Endothelial cell of umbilical vein (primary cell): ENCODE data around the gene WIZ. TPM values are rescaled to one million over a fixed set of nuclear protein-coding genes. Genes with fewer than 3 reads are reported as not detected.

Source experiments
- BruUV-seq: library from RNA; stranded (reverse); fragments of 400-500 nt; replicated peaks from 2 replicates; lab custom pipeline; 2021; lab: Mats Ljungman, UMichigan
- CTCF ChIA-PET: fragments of 300-600, 350-600 bp; sonication (Branson Sonifier 250); formaldehyde crosslinking; loops from one replicate; lab custom pipeline; 2021; ENCODE audit warnings: antibody characterized with exemption, inconsistent platforms; lab: Charles Lee
- POLR2A ChIA-PET: fragments of 300-600, 350-600 bp; sonication (Branson Sonifier 250); formaldehyde crosslinking; loops from one replicate; lab custom pipeline; 2021; ENCODE audit warnings: antibody characterized with exemption, inconsistent platforms; lab: Charles Lee
- DNase-seq: peaks from one replicate; pipeline ENCODE4 v3.0.0-alpha.2; 2011; ENCODE audit warnings: low read depth, low spot score
- FAIRE-seq: peaks from 2 replicates; lab custom pipeline; 2011; peaks lifted over from hg19 to GRCh38; lab: Jason Lieb, UNC
- H2AFZ ChIP-seq: 2 replicates; pipeline ENCODE4 v1.6.0; 2012; ENCODE audit warnings: low read depth, low read length, control low read depth, inconsistent platforms
- H3K27ac ChIP-seq: 2 replicates; pipeline ENCODE4 v1.5.1; 2011; ENCODE audit warnings: low read depth, mild to moderate bottlenecking, control low read depth, low read length, moderate library complexity; ENCODE audit not compliant: insufficient read depth
- H3K27me3 ChIP-seq, 2 experiments: 2 replicates each; pipeline versions ENCODE4 v1.6.0 to v1.6.1; 2011; ENCODE audit warnings: low read length in 2 of 2, mixed read lengths in 1 of 2; ENCODE audit not compliant: control insufficient read depth in 2 of 2, insufficient read depth in 2 of 2
- H3K36me3 ChIP-seq, 2 experiments: 2 replicates in 1 of 2; 3 replicates in 1 of 2; pipeline ENCODE4 v1.5.1; 2011; ENCODE audit warnings: low read length in 2 of 2, mild to moderate bottlenecking in 1 of 2, moderate library complexity in 1 of 2; ENCODE audit not compliant: control insufficient read depth in 2 of 2, insufficient read depth in 2 of 2; ENCODE audit errors: extremely low read depth in 1 of 2
- H3K4me1 ChIP-seq: 3 replicates; pipeline ENCODE4 v1.5.1; 2011; ENCODE audit warnings: mild to moderate bottlenecking, low read length; ENCODE audit not compliant: control insufficient read depth, insufficient read depth; ENCODE audit errors: extremely low read depth
- H3K4me2 ChIP-seq: 2 replicates; pipeline ENCODE4 v1.6.1; 2011; ENCODE audit warnings: low read length, control low read depth, mixed read lengths; ENCODE audit not compliant: insufficient read depth
- H3K4me3 ChIP-seq, 3 experiments: fragments of 200-600 bp in 1 of 3; sonication (generic), shearing (Covaris generic) in 1 of 3; replicated peaks in 1 of 3; 2 replicates each; pipeline ENCODE4 v1.5.1; 2011 to 2016; ENCODE audit warnings: control low read depth in 3 of 3, low read length in 3 of 3, mild to moderate bottlenecking in 2 of 3, inconsistent platforms in 1 of 3, low read depth in 1 of 3, moderate library complexity in 1 of 3; ENCODE audit not compliant: insufficient read depth in 1 of 3
- H3K79me2 ChIP-seq: 2 replicates; pipeline ENCODE4 v1.6.0; 2012; ENCODE audit warnings: low read length, inconsistent platforms; ENCODE audit not compliant: control insufficient read depth, insufficient read depth
- H3K9ac ChIP-seq: replicated peaks from 2 replicates; pipeline ENCODE3; 2011; ENCODE audit warnings: low read length, control low read depth; ENCODE audit not compliant: insufficient read depth; ENCODE audit errors: extremely low read depth
- H3K9me1 ChIP-seq: replicated peaks from 3 replicates; pipeline ENCODE4 v1.6.0; 2011; ENCODE audit warnings: mild to moderate bottlenecking, low read length; ENCODE audit not compliant: control insufficient read depth, insufficient read depth; ENCODE audit errors: extremely low read depth
- H3K9me3 ChIP-seq: replicated peaks from 2 replicates; pipeline ENCODE4 v1.5.1; 2012; ENCODE audit warnings: low read length, inconsistent platforms; ENCODE audit not compliant: control insufficient read depth, insufficient read depth
- H4K20me1 ChIP-seq: replicated peaks from 2 replicates; pipeline ENCODE3; 2011; ENCODE audit warnings: mild to moderate bottlenecking, low read length; ENCODE audit not compliant: control insufficient read depth, insufficient read depth; ENCODE audit errors: extremely low read depth
- EZH2 ChIP-seq: IDR thresholded peaks from 2 replicates; pipeline ENCODE4 v1.6.1; 2012; ENCODE audit warnings: borderline replicate concordance, low read depth, mild to moderate bottlenecking, moderate library complexity, low read length, inconsistent platforms; ENCODE audit not compliant: severe bottlenecking
- FOS ChIP-seq: IDR thresholded peaks from 2 replicates; pipeline ENCODE4 v1.6.1; 2011; ENCODE audit warnings: mild to moderate bottlenecking, low read length, moderate library complexity, borderline replicate concordance; ENCODE audit not compliant: insufficient read depth
- GATA2 ChIP-seq: IDR thresholded peaks from 2 replicates; pipeline ENCODE4 v1.7.0; 2011; ENCODE audit warnings: low read depth, mild to moderate bottlenecking, moderate library complexity, mixed read lengths, low read length; ENCODE audit not compliant: insufficient read length, insufficient read depth
- JUN ChIP-seq: IDR thresholded peaks from 2 replicates; pipeline ENCODE4 v1.6.1; 2011; ENCODE audit warnings: borderline replicate concordance, low read depth; ENCODE audit not compliant: insufficient read length, insufficient read depth
- MAX ChIP-seq: IDR thresholded peaks from 2 replicates; pipeline ENCODE4 v1.6.1; 2011; ENCODE audit not compliant: insufficient read depth, insufficient read length
- MYC ChIP-seq: IDR thresholded peaks from one replicate; pipeline ENCODE4 v1.6.1; 2011; ENCODE audit warnings: mild to moderate bottlenecking, low read depth, low read length
- POLR2A ChIP-seq: IDR thresholded peaks from 2 replicates; pipeline ENCODE4 v1.6.1; 2012; ENCODE audit warnings: low read depth, mild to moderate bottlenecking, control low read depth, low read length
- POLR2AphosphoS5 ChIP-seq: IDR thresholded peaks from 2 replicates; pipeline ENCODE4 v1.6.1; 2012; ENCODE audit warnings: low read depth, mild to moderate bottlenecking, control low read depth, low read length, moderate library complexity; ENCODE audit not compliant: insufficient read depth
- dilution Hi-C: fragments of 300-500 bp; cut with MboI; formaldehyde crosslinking; loops from one replicate; pipeline ENCODE4 v1.15.0; 2019; ENCODE audit warnings: low sequenced_read_pairs; ENCODE audit not compliant: extremely low pct_ligation_motif_present
- intact Hi-C: fragments of 100-400 bp; cut with micrococcal nuclease; formaldehyde crosslinking; loops from one replicate; pipeline ENCODE4 v1.10.0; 2022
- polyA plus RNA-seq, 4 experiments: library from polyadenylated mRNA; depleted of rRNA in 3 of 4; stranded (reverse) in 3 of 4; unstranded in 1 of 4; fragments of >200 nt; gene quantifications; 2 replicates each; pipeline versions ENCODE4 v1.2.1 to v1.2.3, GENCODE V29; 2011 to 2012; ENCODE audit warnings: missing spikeins in 1 of 4
- total RNA-seq: library from RNA; stranded (reverse); gene quantifications from 2 replicates; pipeline ENCODE4 v1.2.3, GENCODE V29; 2021
- TF ChIP-seq, protein P1 (sequence below), 2 donors: IDR thresholded peaks; 1 replicate in 1 of 2; 2 replicates in 1 of 2; pipeline ENCODE4 v1.5.1; 2011; ENCODE audit warnings: low read length in 2 of 2, mild to moderate bottlenecking in 2 of 2, moderate library complexity in 2 of 2, control low read depth in 1 of 2, inconsistent platforms in 1 of 2, low read depth in 1 of 2; ENCODE audit not compliant: insufficient read depth in 1 of 2; ENCODE audit errors: extremely low read depth in 1 of 2

Gene WIZ
- total and polyA plus RNA-seq, 2 donors (not counting 3 experiments of a cell fraction or from before 2014, with no cell fraction given): 21.0 to 47.2 TPM

- POLR2A ChIA-PET: interaction anchor here (0.7 to 1.3 kb wide), 4 partner anchors 10 to 89 kb away, joined by 3 to 4 read pairs (median 4); partner anchors contain the start of genes AKAP8 and AKAP8L
- no peaks in the 10 kb centered on the region for H3K79me2 ChIP-seq
- H3K36me3 ChIP-seq: no peaks in the 10 kb centered on the region
- no peak overlapping the region for H3K9ac ChIP-seq
- H3K4me3 ChIP-seq: no peak overlapping the region
- H3K9me3 ChIP-seq: no peaks in the 10 kb centered on the region
- intact Hi-C loops (loop anchor here (1.0 to 5.0 kb wide), 4 partner anchors 15 to 90 kb away; no protein-coding TSS in a partner anchor), dilution Hi-C loops (no loop called here)
- TF ChIP-seq EZH2 (no peak), POLR2AphosphoS5 (no peak), GATA2 (no peak), MAX (no peak), JUN (no peak), FOS (no peak), MYC (no peak), POLR2A (no peak)
- TF ChIP-seq, protein P1, sequence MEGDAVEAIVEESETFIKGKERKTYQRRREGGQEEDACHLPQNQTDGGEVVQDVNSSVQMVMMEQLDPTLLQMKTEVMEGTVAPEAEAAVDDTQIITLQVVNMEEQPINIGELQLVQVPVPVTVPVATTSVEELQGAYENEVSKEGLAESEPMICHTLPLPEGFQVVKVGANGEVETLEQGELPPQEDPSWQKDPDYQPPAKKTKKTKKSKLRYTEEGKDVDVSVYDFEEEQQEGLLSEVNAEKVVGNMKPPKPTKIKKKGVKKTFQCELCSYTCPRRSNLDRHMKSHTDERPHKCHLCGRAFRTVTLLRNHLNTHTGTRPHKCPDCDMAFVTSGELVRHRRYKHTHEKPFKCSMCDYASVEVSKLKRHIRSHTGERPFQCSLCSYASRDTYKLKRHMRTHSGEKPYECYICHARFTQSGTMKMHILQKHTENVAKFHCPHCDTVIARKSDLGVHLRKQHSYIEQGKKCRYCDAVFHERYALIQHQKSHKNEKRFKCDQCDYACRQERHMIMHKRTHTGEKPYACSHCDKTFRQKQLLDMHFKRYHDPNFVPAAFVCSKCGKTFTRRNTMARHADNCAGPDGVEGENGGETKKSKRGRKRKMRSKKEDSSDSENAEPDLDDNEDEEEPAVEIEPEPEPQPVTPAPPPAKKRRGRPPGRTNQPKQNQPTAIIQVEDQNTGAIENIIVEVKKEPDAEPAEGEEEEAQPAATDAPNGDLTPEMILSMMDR (IDR thresholded peaks at IDR 0.05; ENCODE audit: extremely low read depth in 1 of 2, insufficient read depth in 1 of 2, low read depth in 1 of 2, low read length in 2 of 2): no peak
- peak overlapping the region; percentile 6 for H3K4me2 ChIP-seq
- DNase-seq: no peak
- H4K20me1 ChIP-seq: no peaks in the 10 kb centered on the region
- CTCF ChIA-PET: interaction anchor here (1.2 to 4.2 kb wide), 6 partner anchors 13 to 88 kb away, joined by 3 to 29 read pairs (median 10); partner anchors contain the start of gene AKAP8L
- no peak for FAIRE-seq
- peaks cover 0 to 2% of the 10 kb centered on the region in 2 experiments for H3K27me3 ChIP-seq
- peak overlapping the region; percentile 41 for H3K27ac ChIP-seq
- no TSS peak for BruUV-seq
- H3K4me1 ChIP-seq: peaks cover 39% of the 10 kb centered on the region
- H2AFZ ChIP-seq: no peak overlapping the region
- H3K9me1 ChIP-seq: no peaks in the 10 kb centered on the region
Observed at GRCh38 chr19:15467734-15468214, 18.0 kb upstream of the WIZ start.
